Activated naive CD8-positive, alpha-beta T cell treated with anti-CD3 and anti-CD28 coated beads, Interleukin-2, amount 50 U/mL, for 24 hours (primary cell): ENCODE results near the gene LSMEM2.

Source experiments
- ATAC-seq: fragments of 150-1000 bp; cut with Tn5 transposase; one replicate; pipeline ENCODE4 v1.10.0; 2021
- DNase-seq: peaks from one replicate; pipeline ENCODE4 v3.0.0; 2021
- H3K27ac Mint-ChIP-seq: one replicate; pipeline ENCODE4 v1.8.0; 2021; ENCODE audit warnings: mild to moderate bottlenecking, mixed read lengths
- H3K27me3 Mint-ChIP-seq: one replicate; pipeline ENCODE4 v1.8.0; 2021; ENCODE audit warnings: mixed read lengths
- H3K36me3 Mint-ChIP-seq: one replicate; pipeline ENCODE4 v1.8.0; 2021; ENCODE audit warnings: low read depth, mixed read lengths
- H3K4me1 Mint-ChIP-seq: one replicate; pipeline ENCODE4 v1.8.0; 2021; ENCODE audit warnings: mixed read lengths
- H3K4me3 Mint-ChIP-seq: one replicate; pipeline ENCODE4 v1.8.0; 2021; ENCODE audit warnings: mild to moderate bottlenecking, moderate library complexity, mixed read lengths
- H3K9me3 Mint-ChIP-seq: one replicate; pipeline ENCODE4 v1.8.0; 2021; ENCODE audit warnings: mixed read lengths

The LSMEM2 gene

GRCh38 chr3:50321336-50322114 lies 42.6 kb downstream of the LSMEM2 start:
- no peaks in the 10 kb centered on the region for H3K9me3 Mint-ChIP-seq
- H3K36me3 Mint-ChIP-seq, result peaks cover 2% of the 10 kb centered on the region
- H3K4me1 Mint-ChIP-seq, result peaks cover 32% of the 10 kb centered on the region
- DNase-seq (peak; percentile 83), ATAC-seq (peak; percentile 73)
- H3K27ac Mint-ChIP-seq, result peak overlapping the region; percentile 90
- no peaks in the 10 kb centered on the region for H3K27me3 Mint-ChIP-seq
- peak overlapping the region; percentile 75 for H3K4me3 Mint-ChIP-seq

DNA sequence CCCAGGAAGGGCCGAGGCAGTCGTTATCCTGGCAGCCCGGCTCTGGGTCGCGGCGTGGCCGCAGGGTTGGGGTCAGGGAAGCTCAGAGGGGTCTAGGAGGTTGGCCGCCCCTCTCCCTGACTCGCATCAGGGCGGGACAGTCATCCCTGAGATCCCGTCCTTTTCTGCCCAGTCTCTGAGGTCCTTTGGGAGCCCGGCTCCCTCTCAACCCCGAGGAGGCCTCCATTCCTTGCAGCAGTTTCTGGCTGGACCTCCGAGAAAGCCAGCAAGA lies 43.2 kb downstream of the LSMEM2 start:
- ATAC-seq (no peak), DNase-seq (no peak)
- H3K27me3 Mint-ChIP-seq, result no peaks in the 10 kb centered on the region
- peak overlapping the region; percentile 75 for H3K4me3 Mint-ChIP-seq
- H3K36me3 Mint-ChIP-seq, result peaks cover 2% of the 10 kb centered on the region
- peaks cover 32% of the 10 kb centered on the region for H3K4me1 Mint-ChIP-seq
- no peaks in the 10 kb centered on the region for H3K9me3 Mint-ChIP-seq
- no peak overlapping the region for H3K27ac Mint-ChIP-seq

- peak; percentile 2 for DNase-seq
- no peaks in the 10 kb centered on the region for H3K9me3 Mint-ChIP-seq
Observed at GRCh38 chr3:50322386-50323091, 43.7 kb downstream of the LSMEM2 start, which contains the start of gene HYAL2. TSS of gene HYAL2 (minus strand) at chr3:50322745. CDS start at chr3:50320489, 2,256 bp downstream.

GRCh38 chr3:50323092-50323600 lies 44.3 kb downstream of the LSMEM2 start:
- Mint-ChIP-seq H3K4me1 (peaks cover 33% of the 10 kb centered on the region), H3K4me3 (no peak overlapping the region), H3K9me3 (no peaks in the 10 kb centered on the region), H3K27ac (no peak overlapping the region), H3K27me3 (no peaks in the 10 kb centered on the region), H3K36me3 (peaks cover 2% of the 10 kb centered on the region)
- DNase-seq, result no peak
- ATAC-seq, result no peak

More at GRCh38 chr3:50322386-50323091, 43.7 kb downstream of the LSMEM2 start, which contains the start of gene HYAL2:
- Mint-ChIP-seq H3K4me3 (peak within 1 kb of the TSS; percentile 75), H3K27me3 (no peaks in the 10 kb centered on the region), H3K4me1 (peaks cover 31% of the 10 kb centered on the region), H3K27ac (peak within 1 kb of the TSS; percentile 90), H3K36me3 (peaks cover 2% of the 10 kb centered on the region)
- no peak for ATAC-seq

DNA sequence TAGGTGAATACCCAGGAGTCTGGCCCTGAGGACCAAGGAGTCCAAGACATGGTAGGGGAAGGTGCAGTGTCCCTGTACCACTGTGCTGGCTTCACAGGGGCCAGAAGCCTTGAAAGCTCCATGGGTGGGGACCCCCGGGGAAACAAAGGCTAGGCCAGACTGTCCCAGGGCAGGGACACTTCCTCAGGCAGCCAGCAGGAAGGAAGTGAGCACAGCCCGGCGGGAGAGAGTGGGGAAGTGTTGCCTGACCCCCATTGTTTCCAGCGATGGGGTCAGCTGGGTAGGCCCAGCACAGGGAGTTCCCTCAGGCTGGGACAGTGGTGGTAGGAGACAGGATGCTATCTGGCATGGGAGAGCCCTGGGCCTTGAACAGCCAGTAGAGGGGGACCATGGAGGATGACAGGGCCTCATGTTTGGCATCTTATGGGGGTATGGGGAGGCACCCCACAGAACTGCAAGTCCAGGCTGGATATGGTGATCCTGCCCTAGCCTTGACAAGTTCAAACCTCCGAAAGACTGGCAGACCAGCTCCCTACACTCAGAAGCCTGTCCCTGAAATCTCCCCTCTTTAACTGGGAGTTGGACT lies 44.8 kb downstream of the LSMEM2 start:
- Mint-ChIP-seq H3K4me3 (no peak overlapping the region), H3K27ac (no peak overlapping the region), H3K36me3 (no peaks in the 10 kb centered on the region), H3K27me3 (no peaks in the 10 kb centered on the region), H3K9me3 (no peaks in the 10 kb centered on the region), H3K4me1 (peaks cover 34% of the 10 kb centered on the region)
- no peak for DNase-seq
- no peak for ATAC-seq

GRCh38 chr3:50324351-50325112 lies 45.6 kb downstream of the LSMEM2 start:
- Mint-ChIP-seq H3K27ac (peak overlapping the region; percentile 6), H3K4me3 (no peak overlapping the region), H3K27me3 (no peaks in the 10 kb centered on the region), H3K4me1 (peaks cover 28% of the 10 kb centered on the region), H3K36me3 (no peaks in the 10 kb centered on the region), H3K9me3 (no peaks in the 10 kb centered on the region)
- peak; percentile 29 for ATAC-seq
- DNase-seq, result peak; percentile 76

DNA sequence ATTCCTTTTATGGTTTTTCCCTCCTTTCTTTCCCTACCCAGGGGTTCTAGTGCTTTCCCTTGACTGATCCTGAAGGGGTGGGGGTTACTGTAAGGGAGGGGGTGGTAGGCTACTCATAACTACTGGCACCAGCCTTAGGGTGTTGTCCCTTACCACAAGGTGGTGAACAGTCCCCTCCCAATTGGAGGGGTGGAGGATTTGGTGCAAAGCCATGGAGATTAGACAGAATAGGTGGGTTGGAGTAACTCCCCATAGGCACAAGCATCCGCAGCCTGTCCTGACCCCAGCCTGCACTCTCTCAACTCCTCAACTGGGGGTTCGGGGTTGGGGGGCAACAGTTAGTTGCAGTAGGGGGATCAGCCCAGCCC lies 46.2 kb downstream of the LSMEM2 start:
- ATAC-seq (no peak), DNase-seq (no peak)
- Mint-ChIP-seq H3K27ac (no peak overlapping the region), H3K4me3 (no peak overlapping the region), H3K36me3 (peaks cover 4% of the 10 kb centered on the region), H3K4me1 (peaks cover 23% of the 10 kb centered on the region), H3K9me3 (no peaks in the 10 kb centered on the region), H3K27me3 (no peaks in the 10 kb centered on the region)

- Mint-ChIP-seq H3K27me3 (no peaks in the 10 kb centered on the region), H3K9me3 (no peaks in the 10 kb centered on the region), H3K4me1 (peaks cover 20% of the 10 kb centered on the region), H3K4me3 (no peak overlapping the region), H3K27ac (no peak overlapping the region), H3K36me3 (peaks cover 9% of the 10 kb centered on the region)
- DNase-seq, result no peak
- ATAC-seq, result no peak
Observed at GRCh38 chr3:50325497-50326181, 46.8 kb downstream of the LSMEM2 start.

DNA sequence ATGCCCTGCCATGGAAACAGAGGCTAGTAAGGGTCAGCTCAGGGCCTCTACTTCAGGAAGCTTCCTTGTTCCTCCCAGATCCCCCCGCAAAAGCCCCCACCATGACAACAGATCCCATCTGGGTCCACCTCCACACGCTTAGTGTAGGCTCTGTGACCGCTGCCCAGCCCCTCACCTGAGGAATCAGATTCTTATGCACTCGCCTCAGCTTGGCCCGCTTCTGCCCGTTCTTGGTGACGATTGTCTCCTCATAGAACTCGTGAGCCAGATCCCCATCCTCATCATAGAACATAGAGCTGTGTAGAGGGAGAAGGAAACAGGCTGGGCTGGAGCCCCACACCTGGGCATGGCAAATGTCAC lies 47.3 kb downstream of the LSMEM2 start:
- no peaks in the 10 kb centered on the region for H3K27me3 Mint-ChIP-seq
- H3K36me3 Mint-ChIP-seq, result peaks cover 12% of the 10 kb centered on the region
- no peak for ATAC-seq
- H3K9me3 Mint-ChIP-seq, result no peaks in the 10 kb centered on the region
- DNase-seq, result no peak
- H3K4me3 Mint-ChIP-seq, result peak overlapping the region; percentile 38
- peaks cover 19% of the 10 kb centered on the region for H3K4me1 Mint-ChIP-seq
- no peak overlapping the region for H3K27ac Mint-ChIP-seq

- peaks cover 19% of the 10 kb centered on the region for H3K4me1 Mint-ChIP-seq
- peak overlapping the region; percentile 69 for H3K27ac Mint-ChIP-seq
- no peak for ATAC-seq
- H3K4me3 Mint-ChIP-seq, result peak overlapping the region; percentile 87
- no peak for DNase-seq
- H3K27me3 Mint-ChIP-seq, result no peaks in the 10 kb centered on the region
- peaks cover 15% of the 10 kb centered on the region for H3K36me3 Mint-ChIP-seq
- H3K9me3 Mint-ChIP-seq, result no peaks in the 10 kb centered on the region
Observed at GRCh38 chr3:50327129-50327528, 48.2 kb downstream of the LSMEM2 start.

DNA sequence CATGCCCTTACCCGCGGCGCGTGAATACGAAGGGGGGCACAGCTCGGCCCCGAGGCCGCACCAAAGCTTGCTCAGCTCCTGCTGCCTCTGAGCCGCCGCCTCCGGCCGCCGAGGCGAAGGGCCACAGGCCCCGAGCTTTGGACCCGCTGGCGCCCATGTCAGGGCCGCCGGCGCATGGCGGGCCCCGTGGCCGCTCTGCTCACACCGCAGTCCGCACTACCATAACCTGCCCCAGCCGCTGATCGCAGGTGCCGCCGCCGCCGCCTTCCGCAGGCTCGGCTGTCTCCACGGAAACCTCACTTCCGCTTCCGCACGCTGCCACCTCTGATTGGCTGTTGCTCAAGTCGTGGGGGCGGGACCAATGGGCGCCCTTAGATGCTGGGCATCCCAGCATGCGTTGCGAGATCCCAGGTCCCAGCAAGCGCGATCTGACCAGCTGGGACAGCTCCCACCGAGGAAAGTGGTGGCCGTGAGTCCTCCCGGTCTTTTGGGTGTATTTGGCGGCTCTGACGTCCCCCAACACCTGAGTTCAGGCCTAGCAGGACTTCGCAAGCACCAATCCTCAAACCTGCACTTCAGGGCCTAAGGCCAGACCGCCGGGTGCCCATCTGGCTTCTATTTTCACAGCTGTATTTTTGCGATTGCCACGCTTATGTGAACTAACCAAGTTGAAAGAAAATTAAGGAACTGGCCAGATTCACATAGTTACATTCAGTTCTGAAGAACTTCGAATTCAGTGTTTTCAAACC lies 49.2 kb downstream of the LSMEM2 start, which contains the start of gene TUSC2:
Gene TUSC2 (minus strand): TSS at position 281 of the 749 bp plus-strand sequence. CDS start 124 bp downstream, at position 157.
- Mint-ChIP-seq H3K27ac (peak within 1 kb of the TSS; percentile 89), H3K4me1 (peaks cover 19% of the 10 kb centered on the region), H3K4me3 (peak within 1 kb of the TSS; percentile 87), H3K36me3 (peaks cover 20% of the 10 kb centered on the region), H3K27me3 (no peaks in the 10 kb centered on the region), H3K9me3 (no peaks in the 10 kb centered on the region)
- DNase-seq, result peak; percentile 95
- ATAC-seq, result peak; percentile 89

DNA sequence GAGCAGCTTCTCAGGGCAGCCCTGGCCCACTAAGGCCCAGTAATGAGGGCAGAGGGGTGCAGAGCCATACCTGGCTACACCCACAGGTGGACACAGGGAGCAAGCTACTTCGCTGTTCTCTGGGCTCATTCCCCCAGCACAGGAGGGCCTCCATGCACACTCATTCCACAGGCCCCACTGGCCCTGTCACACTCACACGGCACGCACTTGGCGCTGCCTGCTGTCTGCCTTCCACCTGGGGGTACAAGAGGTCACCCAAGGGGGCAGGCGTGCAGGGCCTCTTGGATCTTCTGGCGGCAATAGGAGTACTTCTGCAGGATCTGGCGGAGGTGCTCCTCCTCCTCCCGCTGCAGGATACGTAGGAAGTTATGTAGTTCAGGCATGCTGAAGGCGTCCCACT lies 51.4 kb downstream of the LSMEM2 start:
- H3K9me3 Mint-ChIP-seq, result no peaks in the 10 kb centered on the region
- H3K4me1 Mint-ChIP-seq, result peaks cover 38% of the 10 kb centered on the region
- no peak overlapping the region for H3K27ac Mint-ChIP-seq
- no peaks in the 10 kb centered on the region for H3K27me3 Mint-ChIP-seq
- peaks cover 38% of the 10 kb centered on the region for H3K36me3 Mint-ChIP-seq
- H3K4me3 Mint-ChIP-seq, result no peak overlapping the region
- no peak for ATAC-seq
- DNase-seq, result no peak

DNA sequence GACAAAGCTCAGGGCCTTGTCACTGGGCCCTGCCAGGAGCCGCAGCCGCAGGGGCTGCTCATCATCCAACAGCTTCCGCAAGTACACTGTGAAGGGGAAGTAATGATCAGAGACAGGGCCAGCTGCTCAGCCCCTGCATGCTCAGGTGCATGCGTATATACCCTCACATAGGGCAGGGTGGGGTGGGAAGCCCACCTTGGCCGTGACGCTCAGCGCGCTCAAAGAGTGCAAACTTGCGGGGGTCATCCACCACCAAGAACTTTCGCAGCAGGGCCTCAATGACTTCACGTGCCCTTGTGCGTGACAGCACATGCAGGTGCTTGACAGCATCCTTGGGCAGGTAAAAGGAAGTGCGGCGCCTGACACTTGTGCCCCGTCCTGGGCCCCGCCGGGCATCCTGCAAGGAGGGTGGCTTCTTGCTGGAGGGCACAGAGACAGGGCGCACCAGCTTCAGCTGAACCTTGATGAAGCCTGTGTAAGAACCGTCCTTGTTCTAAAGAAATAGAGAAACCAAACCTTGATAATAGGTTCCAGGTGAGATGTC lies 52.5 kb downstream of the LSMEM2 start:
- peaks cover 50% of the 10 kb centered on the region for H3K36me3 Mint-ChIP-seq

More for the DNA sequence above, 52.5 kb downstream of the LSMEM2 start:
- H3K27ac Mint-ChIP-seq, result no peak overlapping the region
- H3K27me3 Mint-ChIP-seq, result no peaks in the 10 kb centered on the region
- no peak overlapping the region for H3K4me3 Mint-ChIP-seq
- peaks cover 46% of the 10 kb centered on the region for H3K4me1 Mint-ChIP-seq
- ATAC-seq, result no peak
- DNase-seq, result no peak
- no peaks in the 10 kb centered on the region for H3K9me3 Mint-ChIP-seq
